Measurements from ENCODE around the gene DNAJC5. TPM values are rescaled to one million over a fixed set of nuclear protein-coding genes. Genes with fewer than 3 reads are reported as not detected.

DNAJC5 gene
- total and polyA plus RNA-seq, 9 of the 15 experiments (the other 6 are each of a cell fraction or from before 2014, with no cell fraction given) = 0.95 to 42.8 (median 23.4) TPM

GRCh38 chr20:63966944-63967322, 72.0 kb downstream of the DNAJC5 start:
- ChIA-PET CTCF (ENCODE audit: low intra/inter-chr PET ratio) (no interaction called here), POLR2A (interaction anchor here (0.5 to 1.7 kb wide), 4 partner anchors 11 to 507 kb away, joined by 3 to 9 read pairs (median 4); partner anchors contain the start of genes PRPF6 and UCKL1)
- ATAC-seq (no peak), FAIRE-seq (no peak), DNase-seq (ENCODE audit: extremely low read depth in 1 of 4, low spot score in 3 of 4) (no peak)
- Histone ChIP-seq H3K9ac (ENCODE audit: insufficient read depth in 1 of 2, low read depth in 2 of 2, low read length in 2 of 2) (peak overlapping the region in 1 of 2 experiments; percentile 69; a peak in 1 of 4 replicates), H3K36me3 (ENCODE audit: control insufficient read depth, insufficient read depth, low read length) (peaks cover 54% of the 10 kb centered on the region; the same call in 2 of the 3 replicates), H3K79me2 (ENCODE audit: control insufficient read depth, insufficient read depth, low read length) (peaks cover 21% of the 10 kb centered on the region), H3K27me3 (ENCODE audit: control insufficient read depth in 2 of 2, insufficient read depth in 2 of 2, low read length in 2 of 2) (no peaks in the 10 kb centered on the region), H3K4me2 (ENCODE audit: insufficient read depth, low read length) (no peak overlapping the region), H2AFZ (ENCODE audit: low read depth, low read length) (no peak overlapping the region), H3K4me1 (replicated peaks in 1 of 2; ENCODE audit: control insufficient read depth in 2 of 2, insufficient read depth in 2 of 2, low read length in 2 of 2) (peaks cover 10 to 51% of the 10 kb centered on the region in 2 experiments), H3K27ac (ENCODE audit: extremely low read depth, low read depth, low read length) (no peak overlapping the region), H3K9me1 (ENCODE audit: control insufficient read depth, insufficient read depth, low read length) (no peaks in the 10 kb centered on the region), H3K9me3 (replicated peaks; ENCODE audit: control insufficient read depth, insufficient read depth, low read depth, low read length) (no peaks in the 10 kb centered on the region), H3K4me3 (no peak overlapping the region), H4K20me1 (replicated peaks; ENCODE audit: control insufficient read depth, insufficient read depth, low read length) (no peaks in the 10 kb centered on the region)
- 93% methylated on average over 11 of the region's 13 CpGs for WGBS (ENCODE audit: insufficient coverage, low coverage, missing lambda C conversion rate)
- intact Hi-C loops (cut with micrococcal nuclease) (no loop called here), in situ Hi-C loops (cut with MboI) (no loop called here)
- TF ChIP-seq ELK3 (CRISPR knock-in tag; IDR thresholded peaks at IDR 0.05) (no peak), MCM3 (IDR thresholded peaks at IDR 0.05) (no peak), PREB (CRISPR knock-in tag; IDR thresholded peaks at IDR 0.05) (no peak), ZNF766 (CRISPR knock-in tag; conservative IDR thresholded peaks at IDR 0.05) (no peak), POLR2G (IDR thresholded peaks at IDR 0.05; ENCODE audit: low read depth, low read length) (peak; percentile 25; the same call in 1 of the 2 replicates)
- no TSS peak for BruUV-seq (replicated peaks)
